Epithelial cell of proximal tubule (primary cell): ENCODE results near the gene CAMSAP3. TPM values are rescaled to one million over a fixed set of nuclear protein-coding genes. Genes with fewer than 3 reads are reported as not detected.

ENCODE experiments used
- DNase-seq: peaks from one replicate; pipeline ENCODE4 v3.0.0-alpha.2; 2011; ENCODE audit warnings: low read depth
- H3K4me3 ChIP-seq: 2 replicates; pipeline ENCODE4 v1.5.1; 2011; ENCODE audit warnings: low read depth, mild to moderate bottlenecking, low read length
- CTCF ChIP-seq: conservative IDR thresholded peaks from 2 replicates; pipeline ENCODE4 v1.5.1; 2012; ENCODE audit warnings: low read depth, mild to moderate bottlenecking, low read length
- total RNA-seq: library from RNA; depleted of rRNA; stranded (reverse); fragments of >200 nt; gene quantifications from 2 replicates; pipeline ENCODE4 v1.2.3, GENCODE V29; 2015

The CAMSAP3 gene
- total RNA-seq, 1 donor from 2014 or later = 12.4 TPM

- DNase-seq = no peak
- H3K4me3 ChIP-seq = peak overlapping the region; percentile 26
- TF ChIP-seq CTCF = no peak
These were observed 44.5 kb upstream of the CAMSAP3 start for GRCh38 chr19:7550987-7551761.

- H3K4me3 ChIP-seq = no peak overlapping the region
- no peak for DNase-seq
- no peak for TF ChIP-seq CTCF
These were observed 42.9 kb upstream of the CAMSAP3 start for GRCh38 chr19:7552781-7553180.

- DNase-seq = no peak
- H3K4me3 ChIP-seq = no peak overlapping the region
- no peak for TF ChIP-seq CTCF
These were observed 41.1 kb upstream of the CAMSAP3 start for GRCh38 chr19:7554565-7554964.

GRCh38 chr19:7554990-7555864 lies 40.4 kb upstream of the CAMSAP3 start:
- H3K4me3 ChIP-seq = no peak overlapping the region
- DNase-seq = no peak
- no peak for TF ChIP-seq CTCF

GRCh38 chr19:7556696-7557315 lies 38.9 kb upstream of the CAMSAP3 start:
- DNase-seq = no peak
- H3K4me3 ChIP-seq = no peak overlapping the region
- TF ChIP-seq CTCF = no peak

GRCh38 chr19:7558667-7559066 lies 37.0 kb upstream of the CAMSAP3 start:
- TF ChIP-seq CTCF = no peak
- H3K4me3 ChIP-seq = no peak overlapping the region
- DNase-seq = no peak
